Fibroblast of mammary gland (primary cell): ENCODE results near the gene TP53RK.
A peak's percentile ranks its signal among the peaks of the same experiment; 100 is the strongest.

Experiments used
- DNase-seq: peaks from one replicate; pipeline ENCODE4 v3.0.0-alpha.2; 2010; ENCODE audit warnings: low read depth
- H3K4me3 ChIP-seq: 2 replicates; pipeline ENCODE4 v1.5.1; 2011; ENCODE audit warnings: low read depth, mild to moderate bottlenecking, low read length, moderate library complexity; ENCODE audit not compliant: control insufficient read depth
- TF ChIP-seq, protein P1 (sequence below): conservative IDR thresholded peaks from 2 replicates; pipeline ENCODE4 v1.5.1; 2011; ENCODE audit warnings: low read depth, low read length, inconsistent platforms; ENCODE audit not compliant: control insufficient read depth, insufficient read depth

The TP53RK gene

DNA sequence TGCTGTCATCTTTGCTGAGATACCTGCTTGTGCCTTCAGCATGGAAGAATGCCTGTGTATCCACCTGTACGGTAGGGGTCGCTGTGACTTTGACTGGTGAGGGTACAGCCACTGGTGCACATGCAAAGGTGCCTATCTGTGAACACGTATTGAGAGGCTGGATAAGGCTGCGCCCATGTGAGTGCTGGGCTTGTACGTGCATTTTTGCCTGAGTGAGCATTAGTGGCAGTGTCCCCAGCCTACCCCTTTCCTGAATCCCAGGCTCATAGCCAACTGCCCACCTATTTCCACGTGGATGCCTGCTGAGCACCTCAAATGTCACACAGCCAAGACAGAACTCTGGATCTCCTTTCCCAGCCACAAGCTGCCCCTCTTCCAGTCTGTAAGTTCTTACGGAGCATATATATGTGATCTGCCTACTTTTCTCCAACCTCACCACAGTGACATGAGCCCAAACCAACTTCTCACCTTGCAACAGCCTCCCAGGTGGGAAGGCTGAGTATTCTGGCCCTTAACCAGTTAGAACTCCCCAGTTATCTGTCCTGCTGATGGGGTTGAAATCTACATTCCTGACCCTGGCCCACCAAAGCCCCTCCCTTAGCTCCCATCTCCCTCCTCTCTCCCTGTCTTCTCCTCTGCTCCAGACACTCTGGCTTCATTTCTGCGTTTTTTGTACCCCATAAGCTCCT, 19.1 kb upstream of the TP53RK start:
- TF ChIP-seq, protein P1, sequence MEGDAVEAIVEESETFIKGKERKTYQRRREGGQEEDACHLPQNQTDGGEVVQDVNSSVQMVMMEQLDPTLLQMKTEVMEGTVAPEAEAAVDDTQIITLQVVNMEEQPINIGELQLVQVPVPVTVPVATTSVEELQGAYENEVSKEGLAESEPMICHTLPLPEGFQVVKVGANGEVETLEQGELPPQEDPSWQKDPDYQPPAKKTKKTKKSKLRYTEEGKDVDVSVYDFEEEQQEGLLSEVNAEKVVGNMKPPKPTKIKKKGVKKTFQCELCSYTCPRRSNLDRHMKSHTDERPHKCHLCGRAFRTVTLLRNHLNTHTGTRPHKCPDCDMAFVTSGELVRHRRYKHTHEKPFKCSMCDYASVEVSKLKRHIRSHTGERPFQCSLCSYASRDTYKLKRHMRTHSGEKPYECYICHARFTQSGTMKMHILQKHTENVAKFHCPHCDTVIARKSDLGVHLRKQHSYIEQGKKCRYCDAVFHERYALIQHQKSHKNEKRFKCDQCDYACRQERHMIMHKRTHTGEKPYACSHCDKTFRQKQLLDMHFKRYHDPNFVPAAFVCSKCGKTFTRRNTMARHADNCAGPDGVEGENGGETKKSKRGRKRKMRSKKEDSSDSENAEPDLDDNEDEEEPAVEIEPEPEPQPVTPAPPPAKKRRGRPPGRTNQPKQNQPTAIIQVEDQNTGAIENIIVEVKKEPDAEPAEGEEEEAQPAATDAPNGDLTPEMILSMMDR: no peak

DNA sequence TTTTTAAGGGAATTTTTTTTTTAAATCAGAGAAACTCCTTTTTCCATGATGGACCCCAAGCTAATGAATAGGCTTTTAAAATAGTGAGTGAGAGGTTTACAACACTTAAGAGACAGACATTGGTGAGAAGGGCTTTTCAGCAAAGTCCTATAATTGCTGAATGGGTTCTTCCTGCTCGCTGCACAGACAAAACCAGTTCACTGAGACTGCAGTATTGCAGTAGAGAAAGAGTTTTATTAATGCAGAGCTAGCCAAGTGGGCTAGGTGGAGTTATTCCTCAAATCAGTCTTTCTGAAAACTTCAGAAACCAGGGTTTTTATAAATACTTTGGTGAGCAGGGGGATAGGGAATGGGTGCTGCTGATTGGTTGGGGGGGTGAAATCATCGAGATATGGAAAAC, 17.0 kb upstream of the TP53RK start:
- H3K4me3 ChIP-seq: no peak overlapping the region
- TF ChIP-seq, protein P1: no peak
- DNase-seq: no peak

More for the DNA sequence above, 19.1 kb upstream of the TP53RK start:
- no peak for DNase-seq
- H3K4me3 ChIP-seq: no peak overlapping the region

DNA sequence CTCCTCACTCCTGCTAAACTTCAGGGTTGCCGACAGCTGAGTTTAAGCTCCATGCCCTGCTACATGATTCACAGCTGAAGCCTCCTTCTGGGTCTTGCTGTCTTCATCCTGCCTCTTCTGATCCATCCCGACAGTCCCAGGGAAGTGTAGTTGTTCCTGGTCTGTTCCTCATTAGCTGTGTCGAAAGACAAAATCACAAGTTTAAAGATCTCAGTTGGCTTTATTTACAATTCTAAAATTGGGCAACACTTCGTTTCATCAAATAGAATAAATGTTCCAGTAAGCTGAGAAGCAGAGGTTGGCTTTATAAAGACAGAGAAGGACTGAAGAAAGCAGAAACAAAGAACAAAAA, 16.1 kb upstream of the TP53RK start:
- peak; percentile 93 for DNase-seq
- H3K4me3 ChIP-seq: no peak overlapping the region
- TF ChIP-seq, protein P1: no peak

DNA sequence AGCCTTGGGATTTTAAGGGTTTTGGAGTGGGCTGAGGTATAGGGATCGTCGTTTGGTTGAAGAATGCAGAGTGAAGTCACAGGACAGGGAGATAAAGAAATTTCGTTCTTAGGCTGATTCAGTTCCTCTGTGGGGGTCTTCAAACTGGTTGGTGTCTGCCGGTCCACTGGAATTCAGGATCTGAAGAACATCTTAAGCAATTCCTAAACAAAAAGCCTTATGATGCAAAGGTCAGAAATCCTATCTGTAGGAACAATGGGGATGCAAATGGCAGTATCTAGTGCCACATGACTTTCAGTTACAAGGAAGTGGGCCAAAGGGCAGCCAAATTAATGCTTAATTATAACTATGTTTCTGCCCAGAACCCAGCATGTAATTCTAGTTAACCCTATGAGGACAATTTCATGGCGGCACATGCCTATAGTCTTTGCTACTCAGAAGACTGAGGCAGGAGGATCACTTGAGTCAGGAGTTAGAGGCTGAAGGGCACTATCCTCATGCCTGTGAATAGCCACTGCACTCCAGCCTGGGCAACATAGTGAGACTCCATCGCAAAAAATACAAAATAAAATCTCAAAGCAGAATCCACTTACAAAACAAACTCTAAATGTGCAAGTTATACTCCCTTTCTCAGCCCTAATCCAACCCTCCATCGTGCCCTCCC, 15.6 kb upstream of the TP53RK start:
- DNase-seq: no peak
- H3K4me3 ChIP-seq: no peak overlapping the region
- TF ChIP-seq, protein P1: no peak

DNA sequence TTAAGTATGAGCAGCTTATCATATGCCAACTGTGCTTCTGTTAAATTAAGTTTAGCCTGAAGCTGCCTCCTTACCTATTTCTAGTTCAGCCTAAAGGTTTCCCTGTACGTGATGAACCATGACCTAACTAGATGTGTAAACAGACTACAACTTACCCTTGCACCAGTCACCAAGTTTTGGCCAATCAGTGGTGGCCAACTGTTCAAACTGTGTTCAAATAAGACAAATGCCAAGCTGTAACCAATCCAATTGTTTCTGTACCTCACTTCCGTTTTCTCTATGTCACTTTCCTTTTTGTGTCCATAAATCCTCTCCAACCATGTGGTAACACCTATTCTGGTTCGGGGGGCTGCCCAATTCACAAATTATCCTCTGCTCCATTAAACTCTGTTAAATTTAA, 14.2 kb upstream of the TP53RK start:
- TF ChIP-seq, protein P1: no peak
- no peak for DNase-seq
- no peak overlapping the region for H3K4me3 ChIP-seq

DNA sequence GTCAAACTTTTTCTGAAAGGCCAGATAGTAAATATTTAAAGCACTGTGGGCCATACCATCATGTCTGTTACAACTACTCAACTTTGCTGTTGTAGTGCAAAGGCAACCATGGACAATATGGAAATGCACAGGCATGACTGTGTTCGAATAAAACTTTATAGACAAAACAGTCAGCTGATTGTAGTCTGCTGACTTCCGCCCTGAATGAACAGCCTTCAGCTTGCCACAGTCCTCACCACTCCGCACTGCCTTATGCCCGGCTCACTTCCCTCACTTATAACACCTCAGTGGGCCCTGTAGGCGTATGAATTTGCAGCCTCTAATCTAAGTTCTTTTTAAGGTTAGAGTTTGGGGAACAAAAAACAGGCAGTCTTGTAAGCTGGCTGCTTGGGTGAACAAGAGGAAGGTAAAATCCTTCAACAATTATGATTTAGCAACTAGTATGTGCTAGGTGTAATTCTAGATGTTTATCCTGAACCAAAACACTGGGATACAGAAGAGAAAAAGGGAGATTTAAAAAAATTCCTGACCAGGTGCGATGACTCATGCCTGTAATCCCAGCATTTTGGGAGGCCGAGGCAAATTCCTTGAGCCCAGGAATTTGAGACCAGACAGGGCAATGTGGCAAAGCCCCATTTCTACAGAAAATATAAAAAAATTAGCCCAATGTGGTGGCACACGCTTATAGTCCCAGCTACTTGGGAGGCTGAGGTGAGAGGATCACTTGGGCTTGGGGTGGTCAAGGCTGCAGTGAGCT, 13.4 kb upstream of the TP53RK start:
- TF ChIP-seq, protein P1: no peak
- DNase-seq: no peak
- no peak overlapping the region for H3K4me3 ChIP-seq
